GM12801 (cell line): ENCODE results near the gene SMCO3.

Experiments
- CTCF ChIP-seq: IDR thresholded peaks from one replicate; pipeline ENCODE4 v1.5.1; 2011; ENCODE audit warnings: control low read depth; ENCODE audit not compliant: insufficient read length; ENCODE audit errors: extremely low read depth

SMCO3 gene

DNA sequence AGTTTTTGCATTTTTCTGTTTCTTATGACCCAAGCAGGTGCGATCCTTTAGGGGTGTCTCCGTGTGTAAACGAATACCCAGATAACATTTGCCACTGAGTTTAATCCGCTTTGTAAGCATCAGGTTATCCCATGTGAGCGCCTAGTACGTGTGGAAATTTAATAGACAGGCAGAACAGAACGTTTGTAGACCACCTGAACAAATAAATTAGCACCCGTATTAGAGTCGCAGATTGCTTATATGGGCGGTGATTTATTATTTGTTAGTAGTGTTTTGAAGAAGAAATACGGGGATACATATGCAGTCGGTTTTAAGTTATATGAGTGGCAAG lies 10.2 kb downstream of the SMCO3 start:
- TF ChIP-seq CTCF, result no peak

- no peak for TF ChIP-seq CTCF
These were observed 10.8 kb downstream of the SMCO3 start, which contains the start of the genes C12orf60 and WBP11 for GRCh38 chr12:14803011-14803829. C12orf60 (plus strand) TSS chr12:14803670; CDS start chr12:14822936, 19,266 bp downstream. WBP11 (minus strand) TSS chr12:14803478; CDS start chr12:14801383, 2,095 bp downstream.

DNA sequence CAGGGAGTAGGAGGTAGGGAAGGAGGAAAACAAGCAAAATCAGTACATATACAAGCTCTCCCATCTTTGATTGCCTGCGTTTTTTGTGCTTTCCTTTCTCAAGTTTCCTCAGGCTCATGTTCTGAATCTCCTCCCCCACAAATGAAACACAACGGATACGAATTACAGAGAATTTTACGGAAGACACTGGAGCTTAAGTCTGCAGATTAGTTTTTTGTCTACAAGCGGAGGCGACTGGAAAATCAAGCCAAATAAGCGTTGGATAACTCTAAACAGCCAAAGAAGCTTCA lies 11.3 kb downstream of the SMCO3 start:
- no peak for TF ChIP-seq CTCF

- no peak for TF ChIP-seq CTCF
These were observed 11.7 kb downstream of the SMCO3 start for GRCh38 chr12:14802247-14802646.

GRCh38 chr12:14795028-14795448 lies 18.9 kb downstream of the SMCO3 start:
- TF ChIP-seq CTCF, result no peak

GRCh38 chr12:14785568-14785967 lies 28.4 kb downstream of the SMCO3 start:
- no peak for TF ChIP-seq CTCF

- TF ChIP-seq CTCF, result no peak
These were observed 29.5 kb downstream of the SMCO3 start for GRCh38 chr12:14784471-14784870.

GRCh38 chr12:14782756-14783155 lies 31.2 kb downstream of the SMCO3 start:
- TF ChIP-seq CTCF, result no peak
